IPS DF 19.7 (cell line): Measurements from ENCODE around the gene ARPC5L.
"Not testable (repeated sequence)": the region's sequence is repeated elsewhere in the genome, so short reads cannot be mapped to it uniquely, and the experiment has no call there.

Source experiments
- DNase-seq: peaks from one replicate; pipeline ENCODE4 v3.0.0-alpha.2; 2013; ENCODE audit warnings: low read depth, low spot score

ARPC5L gene

DNA sequence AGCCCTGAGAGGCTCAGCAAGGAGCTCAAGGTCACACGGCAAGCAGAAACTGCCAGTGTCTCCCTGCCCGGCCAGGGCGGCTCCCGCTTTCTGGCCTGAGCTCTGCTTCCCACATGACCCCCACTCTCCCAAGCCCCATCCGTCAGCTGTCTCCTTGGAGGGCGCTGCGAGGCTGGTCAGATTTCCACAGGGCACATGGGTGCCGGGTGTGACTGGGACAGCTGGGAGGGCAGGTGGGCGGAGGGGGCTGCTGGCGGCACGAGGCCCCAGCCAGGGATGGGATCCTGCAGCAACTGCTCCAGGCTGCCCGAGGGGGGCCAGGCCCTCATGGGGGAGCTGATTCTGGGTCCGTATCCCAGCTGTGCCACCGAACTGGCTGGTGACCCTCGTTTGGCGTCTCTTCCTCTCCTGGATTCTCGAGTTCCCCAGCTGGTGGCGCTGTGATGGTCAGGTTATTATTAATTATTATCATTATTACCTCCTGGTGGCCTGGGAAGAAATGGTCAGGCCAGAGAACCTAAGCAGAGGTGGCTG lies 21.6 kb upstream of the ARPC5L start:
- no peak for DNase-seq

DNA sequence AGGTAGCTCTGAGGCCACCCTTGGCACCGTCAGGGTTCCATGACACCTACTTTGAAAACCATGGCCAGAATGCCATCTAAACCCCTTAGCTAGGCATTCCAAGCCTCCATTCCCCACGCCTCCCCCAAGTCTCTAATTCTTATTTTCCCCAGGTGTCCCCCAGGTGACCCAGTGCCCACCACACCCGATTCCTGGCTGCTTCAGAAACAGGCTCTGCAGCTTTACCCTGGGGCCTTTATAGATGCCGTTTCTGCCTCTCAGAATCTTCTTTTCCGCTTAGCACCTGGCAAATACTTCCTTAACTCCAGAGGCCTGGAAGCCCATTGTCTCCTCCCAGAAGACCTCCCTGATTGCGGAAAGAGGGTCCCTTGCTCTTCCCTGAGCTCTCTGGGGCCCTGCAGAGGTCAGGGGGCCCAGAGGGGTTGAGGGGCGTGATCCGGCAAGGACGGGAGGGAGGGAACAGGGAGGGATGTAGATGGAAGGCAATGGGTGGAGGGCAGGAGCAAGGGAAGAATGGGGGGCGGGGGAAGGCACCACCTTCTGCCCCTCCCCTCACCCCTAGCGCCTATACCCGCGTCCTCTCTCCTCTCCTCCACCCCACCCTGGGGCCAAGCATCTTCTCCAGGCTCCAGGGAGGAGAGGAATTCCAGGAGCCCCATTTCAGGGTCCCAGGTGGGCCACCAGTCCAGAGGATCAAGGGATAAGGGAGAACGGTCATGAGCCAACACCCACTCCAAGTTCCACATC lies 20.7 kb upstream of the ARPC5L start:
- DNase-seq: no peak

DNA sequence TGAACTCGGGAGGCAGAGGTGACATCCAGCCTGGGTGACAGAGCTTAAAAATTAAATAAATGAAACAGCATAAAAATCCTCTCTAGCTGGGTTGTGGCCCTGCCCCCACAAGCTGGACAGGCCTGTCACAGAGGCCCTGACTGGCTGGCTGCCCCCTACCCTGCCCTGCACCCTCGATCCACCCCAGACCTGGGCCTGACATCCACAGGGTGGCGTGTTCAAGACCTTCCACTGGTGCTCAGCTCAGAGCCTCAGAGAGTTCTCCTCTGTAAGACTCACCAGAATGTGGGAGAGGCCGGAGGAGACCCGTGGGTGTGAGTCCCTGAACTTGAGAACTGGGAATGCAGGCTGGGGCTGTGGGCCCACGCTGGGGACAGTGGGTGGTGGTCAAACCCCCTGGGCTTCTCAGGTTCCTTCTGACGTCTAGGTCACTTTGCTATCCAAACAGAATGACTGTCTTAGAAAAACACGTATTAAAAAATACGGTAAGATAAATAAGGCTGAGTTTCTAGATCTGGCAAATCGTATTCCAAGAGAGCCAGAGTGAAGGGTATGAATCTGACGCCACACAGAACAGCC lies 18.4 kb upstream of the ARPC5L start:
- no peak for DNase-seq

DNA sequence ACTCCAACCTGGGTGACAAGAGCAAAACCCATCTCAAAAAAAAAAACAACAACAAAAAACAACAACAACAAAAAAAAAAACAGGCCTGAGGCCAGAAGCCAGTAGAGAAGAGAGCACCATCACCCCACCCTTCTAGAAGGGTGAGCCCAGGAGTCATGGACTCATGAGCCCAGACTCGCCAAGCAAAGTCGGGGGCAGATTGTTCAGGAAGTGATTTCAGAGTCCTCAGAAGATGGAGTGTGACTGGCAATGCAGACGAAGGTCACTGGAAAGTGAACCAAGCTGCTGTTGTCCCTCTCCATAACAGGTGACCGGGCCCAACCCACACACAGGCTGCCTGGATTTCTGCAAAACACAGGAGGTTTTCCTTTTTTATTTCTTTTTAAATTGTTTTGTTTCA lies 17.6 kb upstream of the ARPC5L start:
- DNase-seq: no peak

DNA sequence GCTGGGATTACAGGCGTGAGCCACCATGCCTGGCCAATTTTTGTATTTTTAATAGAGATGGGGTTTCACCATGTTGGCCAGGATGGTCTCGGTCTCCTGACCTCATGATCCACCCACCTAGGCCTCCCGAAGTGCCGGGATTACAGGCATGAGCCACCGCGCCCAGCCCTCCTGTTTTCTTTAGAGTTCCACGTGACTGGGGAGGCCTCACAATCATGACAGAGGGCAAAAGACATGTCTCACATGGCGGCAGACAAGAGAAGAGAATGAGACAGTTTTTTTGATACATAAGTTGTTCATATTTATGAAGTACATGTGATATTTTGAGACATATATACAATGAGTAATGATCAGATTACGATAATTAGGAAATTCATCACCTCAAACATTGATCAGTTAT lies 15.5 kb upstream of the ARPC5L start:
- not testable (repeated sequence) for DNase-seq

DNA sequence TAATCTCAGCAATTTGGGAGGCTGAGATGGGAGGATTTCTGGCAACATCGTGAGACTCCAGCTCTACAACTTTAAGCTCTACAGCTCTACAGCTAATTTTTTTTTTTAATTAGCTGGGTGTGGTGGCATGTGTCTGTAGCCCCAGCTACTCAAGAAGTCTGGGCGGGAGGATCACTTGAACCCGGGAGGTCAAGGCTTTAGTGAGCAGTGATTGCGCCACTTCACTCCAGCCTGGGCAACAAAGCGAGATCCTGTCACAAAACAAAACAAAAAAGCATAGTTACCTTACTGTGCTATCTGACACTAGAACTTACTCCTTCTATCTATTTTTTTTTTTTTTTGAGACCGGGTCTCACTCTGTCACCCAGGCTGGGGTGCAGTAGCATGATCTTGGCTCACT lies 15.0 kb upstream of the ARPC5L start:
- no peak for DNase-seq

DNA sequence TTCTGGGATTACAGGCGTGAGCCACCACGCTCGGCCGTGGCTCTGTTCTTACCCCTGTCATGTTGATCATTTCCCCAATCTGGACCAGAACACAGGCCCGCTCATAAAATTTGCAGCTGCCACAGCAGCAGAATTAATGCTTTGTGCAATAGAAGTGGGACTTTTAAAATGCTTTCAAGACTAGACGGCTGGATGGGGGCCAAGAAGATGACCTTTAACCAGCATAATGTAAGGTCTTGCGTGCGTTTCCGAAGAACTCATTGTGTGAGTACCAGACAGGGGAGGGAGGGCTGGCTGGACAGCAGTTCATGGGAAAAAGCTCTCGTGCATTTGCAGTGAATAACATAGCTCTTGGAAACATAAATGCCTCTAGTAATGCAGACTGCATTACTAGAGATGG lies 12.1 kb upstream of the ARPC5L start:
- no peak for DNase-seq

DNA sequence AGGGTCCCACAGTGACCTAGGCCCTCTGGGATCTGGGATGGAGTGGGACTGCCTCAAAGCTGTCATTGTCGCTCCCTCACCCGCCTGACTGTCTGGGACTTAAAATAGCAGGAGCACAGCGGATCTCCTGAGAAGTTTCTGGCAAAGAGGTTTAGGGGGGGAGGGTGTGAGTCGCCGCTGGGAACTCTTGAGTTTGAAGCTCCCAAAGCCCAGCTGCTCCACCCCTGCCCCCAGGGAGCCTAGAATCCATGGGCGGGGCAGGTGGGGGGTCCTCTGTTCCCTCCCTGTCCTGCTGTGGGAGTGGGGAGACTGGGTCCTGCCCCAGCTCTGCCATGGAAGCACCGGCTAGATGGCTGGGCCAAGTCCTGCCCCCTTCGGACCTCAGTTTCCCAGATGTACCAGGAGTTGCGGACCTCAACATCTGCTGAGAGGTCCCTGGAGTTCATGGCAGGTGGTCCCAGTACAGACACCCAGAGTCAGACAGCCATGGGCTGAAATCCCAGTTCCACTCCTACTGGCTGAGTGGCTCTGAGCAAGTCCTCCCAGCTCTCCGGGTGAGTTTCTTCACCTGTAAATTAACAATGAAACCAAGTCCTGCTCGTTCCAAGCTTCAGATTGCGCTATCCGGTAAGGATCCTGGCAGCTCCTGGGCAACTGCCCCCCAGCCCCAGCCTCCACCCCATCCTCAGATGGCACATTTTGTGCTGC lies 9.7 kb upstream of the ARPC5L start:
- no peak for DNase-seq

DNA sequence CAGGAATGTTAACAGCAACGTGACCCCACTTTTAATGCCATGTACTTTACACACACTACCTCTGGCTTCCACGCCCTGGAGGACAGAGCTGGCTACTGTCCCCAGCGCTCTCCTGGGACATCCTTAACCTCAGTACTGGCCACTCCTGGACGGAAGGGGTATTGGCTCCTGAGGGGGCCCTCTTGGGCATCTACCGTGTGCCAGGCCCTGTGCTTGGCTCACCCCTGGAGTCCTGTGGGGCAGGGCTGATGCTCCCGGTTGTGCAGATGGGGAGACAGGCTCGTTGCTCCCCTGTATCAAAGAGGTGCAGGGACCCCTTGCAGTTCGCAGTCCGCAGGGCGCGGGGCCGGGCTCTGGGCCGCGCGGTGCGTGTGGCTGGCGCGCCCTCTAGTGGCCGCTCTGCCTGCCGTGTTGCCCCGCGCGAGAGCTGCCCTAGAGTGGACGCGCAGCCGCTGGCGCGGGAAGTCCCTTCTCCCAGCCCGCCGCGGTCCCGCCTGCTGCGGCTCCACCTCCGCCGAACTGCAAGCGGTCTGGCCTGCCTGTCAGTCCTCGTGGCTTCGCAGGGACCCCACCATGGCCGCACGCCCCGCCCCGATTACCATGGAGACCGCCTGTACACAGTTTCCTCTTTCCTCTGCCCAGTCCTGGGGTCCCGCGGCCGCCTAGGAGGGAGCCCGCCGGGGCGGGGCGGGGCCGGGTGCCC lies 8.9 kb upstream of the ARPC5L start, which contains the start of gene WDR38:
WDR38 (plus strand) TSS at position 632 of the 703 bp plus-strand sequence. CDS start 72 bp downstream, outside the sequence.
- DNase-seq: peak; percentile 52

DNA sequence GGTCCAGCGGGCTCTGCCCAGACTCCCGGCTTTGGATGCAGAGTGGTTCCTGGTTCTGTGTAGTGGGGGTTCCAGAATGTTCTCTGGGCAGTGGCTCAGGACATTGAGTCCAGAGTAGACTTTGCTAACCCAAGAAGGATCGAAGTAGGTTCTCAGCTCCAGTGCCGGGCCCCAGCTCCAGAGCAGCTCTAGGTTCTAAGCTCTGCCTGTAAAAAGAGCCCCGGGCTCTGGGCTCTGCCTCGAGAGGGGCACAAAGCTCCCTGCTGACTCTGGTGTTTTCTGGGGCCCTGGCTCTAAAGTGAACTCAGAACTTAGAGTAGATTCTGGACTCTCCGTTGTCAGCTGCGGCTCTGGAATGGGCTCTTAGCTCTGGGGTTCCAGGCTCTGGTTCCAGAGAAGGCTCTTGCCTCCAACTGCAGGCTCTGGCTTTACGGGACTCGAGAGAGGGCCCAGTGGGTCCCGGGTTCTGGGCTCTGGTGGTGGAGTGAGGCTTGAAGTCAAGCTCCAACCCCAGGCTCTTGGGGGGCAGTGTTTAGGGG lies 8.3 kb upstream of the ARPC5L start:
- DNase-seq: no peak

DNA sequence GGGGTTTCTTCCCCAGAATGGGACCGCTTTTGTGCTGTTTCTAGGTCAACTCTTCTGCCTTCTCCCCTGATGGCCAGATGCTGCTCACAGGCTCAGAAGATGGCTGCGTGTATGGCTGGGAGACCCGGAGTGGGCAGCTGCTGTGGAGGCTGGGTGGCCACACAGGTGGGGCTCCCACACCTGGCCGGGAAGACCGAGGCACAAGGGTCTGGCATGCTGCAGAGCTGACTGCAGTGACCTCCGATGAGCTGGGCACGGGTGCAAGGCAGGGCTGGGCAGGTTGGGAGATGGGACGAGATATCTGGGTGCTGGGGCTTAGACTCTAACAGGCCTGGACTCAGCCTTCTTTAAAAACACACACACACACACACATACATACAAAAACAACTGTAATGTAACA lies 7.8 kb upstream of the ARPC5L start:
- no peak for DNase-seq

DNA sequence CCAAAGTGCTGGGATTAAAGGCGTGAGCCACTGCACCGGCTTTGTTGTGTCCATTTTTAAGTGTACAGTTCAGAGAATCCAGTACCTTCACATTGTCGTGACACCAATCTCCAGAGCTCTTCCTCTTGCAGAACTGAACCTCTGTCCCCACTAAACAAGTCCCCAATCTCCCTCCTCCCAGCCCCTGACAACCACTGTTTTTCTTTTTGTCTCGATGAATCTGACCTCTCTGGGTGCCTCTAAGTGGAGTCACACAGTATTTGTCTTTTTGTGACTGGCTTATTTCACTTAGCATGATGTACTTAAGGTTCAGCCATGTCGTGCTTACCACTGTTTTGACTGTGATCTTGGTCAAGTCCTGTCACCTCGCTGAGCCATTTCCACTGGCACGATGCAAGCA lies 7.1 kb upstream of the ARPC5L start:
- no peak for DNase-seq

DNA sequence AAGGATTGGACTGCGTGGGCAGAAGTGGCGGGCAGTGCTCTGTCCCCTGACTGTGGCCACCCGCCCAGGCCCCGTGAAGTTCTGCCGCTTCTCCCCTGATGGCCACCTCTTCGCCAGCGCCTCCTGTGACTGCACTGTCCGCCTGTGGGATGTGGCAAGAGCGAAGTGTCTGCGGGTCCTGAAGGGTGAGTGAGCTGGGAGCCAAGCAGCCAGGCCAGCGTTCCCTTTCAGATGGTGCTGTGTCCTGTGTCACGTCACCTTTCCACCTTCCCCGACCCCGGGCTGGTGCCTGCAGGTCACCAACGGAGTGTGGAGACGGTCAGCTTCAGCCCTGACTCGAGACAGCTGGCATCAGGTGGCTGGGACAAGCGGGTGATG lies 6.4 kb upstream of the ARPC5L start:
- DNase-seq: no peak

DNA sequence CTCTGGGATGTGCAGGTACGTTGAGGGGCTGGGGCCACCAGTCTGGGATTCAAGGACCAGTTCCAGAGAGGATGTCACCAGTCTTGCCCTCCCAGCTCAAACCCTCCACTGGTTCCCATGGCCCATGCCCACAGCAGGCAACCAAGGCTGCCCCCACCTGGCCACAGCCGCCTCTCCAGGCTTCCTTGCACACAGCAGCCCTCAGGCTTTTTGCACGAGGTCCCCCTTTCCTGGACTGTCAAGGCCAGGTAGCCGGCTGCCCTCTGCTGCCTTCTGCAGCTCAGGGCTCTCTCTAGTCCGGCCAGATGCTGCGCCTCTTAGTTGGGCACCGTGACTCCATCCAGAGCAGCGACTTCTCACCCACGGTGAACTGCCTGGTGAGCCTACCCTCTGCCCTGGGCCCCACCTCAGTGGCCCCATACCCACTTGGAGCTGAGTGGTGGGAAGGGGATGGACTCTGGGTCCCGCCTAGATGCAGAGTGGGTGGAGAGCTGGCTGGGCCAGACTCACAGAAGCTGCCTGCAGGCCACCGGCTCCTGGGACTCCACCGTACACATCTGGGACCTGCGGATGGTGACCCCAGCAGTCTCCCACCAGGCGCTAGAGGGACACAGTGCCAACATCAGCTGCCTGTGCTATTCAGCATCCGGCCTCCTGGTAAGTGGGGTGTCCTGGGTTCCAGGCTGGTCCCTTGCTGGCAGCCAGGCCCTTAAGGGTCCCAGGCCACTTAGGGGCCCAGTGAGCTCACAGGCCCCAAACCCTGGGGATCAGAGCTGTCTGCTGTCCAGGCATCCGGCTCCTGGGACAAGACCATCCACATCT lies 5.8 kb upstream of the ARPC5L start:
- peak; percentile 40 for DNase-seq

DNA sequence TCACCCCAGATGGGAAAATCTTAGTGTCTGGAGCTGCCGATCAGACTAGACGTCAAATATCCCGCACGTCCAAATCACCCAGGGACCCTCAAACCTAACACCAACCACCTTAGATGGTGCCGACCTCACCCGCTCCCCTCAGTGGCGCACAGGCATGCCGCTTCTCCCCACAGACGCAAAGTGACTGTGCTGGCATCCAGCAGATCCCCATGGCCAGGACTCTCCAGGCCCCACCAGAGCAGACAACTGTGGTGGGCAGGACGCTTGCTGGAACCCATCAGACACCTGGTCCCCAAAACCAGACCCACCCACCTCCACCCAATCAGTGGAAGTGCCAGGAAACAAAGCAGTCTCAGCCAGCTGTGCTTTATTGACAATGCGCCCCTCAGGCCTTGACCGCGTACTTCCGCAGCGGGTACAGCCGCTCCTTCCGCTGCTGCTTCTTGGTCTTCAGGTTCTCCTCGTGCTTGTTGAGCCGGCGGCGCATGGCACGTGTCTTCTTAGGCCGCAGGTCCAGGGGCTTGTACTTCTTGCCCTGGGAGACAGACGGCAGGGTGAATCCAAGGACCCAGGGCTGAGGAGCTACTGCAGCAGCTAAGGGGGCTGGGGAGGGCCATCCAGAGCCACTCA lies 4.3 kb upstream of the ARPC5L start:
- DNase-seq: no peak

DNA sequence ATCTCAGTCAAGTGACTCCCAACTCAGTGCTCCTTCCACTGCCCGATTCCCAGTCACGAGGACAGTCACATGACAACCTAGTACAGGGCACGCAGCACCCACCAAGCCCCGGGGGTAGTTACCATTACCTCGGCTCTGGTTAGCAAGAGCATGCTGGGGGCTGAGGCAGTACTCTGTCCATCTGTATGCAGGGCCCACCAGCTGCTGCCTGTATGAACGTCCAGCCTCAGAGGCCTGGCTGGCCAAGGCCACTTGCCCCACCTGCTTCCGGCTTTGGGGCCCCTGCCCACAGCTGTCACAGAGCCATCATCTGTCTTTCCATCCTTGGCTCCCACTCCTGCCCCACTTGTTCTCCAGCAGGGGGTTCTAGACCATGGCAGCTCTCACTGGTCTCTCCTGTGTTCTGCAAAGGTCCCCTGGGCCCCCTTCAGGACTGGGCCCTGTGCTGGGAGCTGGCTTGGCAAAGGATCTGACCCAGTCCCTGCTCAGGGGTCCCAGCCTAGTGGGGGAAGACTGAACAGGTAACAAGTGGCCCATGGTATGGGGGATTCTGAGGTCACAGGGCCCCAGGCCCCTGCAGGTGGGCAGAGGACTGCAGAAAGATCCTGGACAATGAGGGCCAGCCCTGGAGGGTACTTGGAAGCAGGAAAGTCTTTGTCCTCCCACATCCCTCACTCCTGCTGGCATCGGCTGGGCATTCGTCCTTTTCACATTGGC lies 3.4 kb upstream of the ARPC5L start:
- no peak for DNase-seq

DNA sequence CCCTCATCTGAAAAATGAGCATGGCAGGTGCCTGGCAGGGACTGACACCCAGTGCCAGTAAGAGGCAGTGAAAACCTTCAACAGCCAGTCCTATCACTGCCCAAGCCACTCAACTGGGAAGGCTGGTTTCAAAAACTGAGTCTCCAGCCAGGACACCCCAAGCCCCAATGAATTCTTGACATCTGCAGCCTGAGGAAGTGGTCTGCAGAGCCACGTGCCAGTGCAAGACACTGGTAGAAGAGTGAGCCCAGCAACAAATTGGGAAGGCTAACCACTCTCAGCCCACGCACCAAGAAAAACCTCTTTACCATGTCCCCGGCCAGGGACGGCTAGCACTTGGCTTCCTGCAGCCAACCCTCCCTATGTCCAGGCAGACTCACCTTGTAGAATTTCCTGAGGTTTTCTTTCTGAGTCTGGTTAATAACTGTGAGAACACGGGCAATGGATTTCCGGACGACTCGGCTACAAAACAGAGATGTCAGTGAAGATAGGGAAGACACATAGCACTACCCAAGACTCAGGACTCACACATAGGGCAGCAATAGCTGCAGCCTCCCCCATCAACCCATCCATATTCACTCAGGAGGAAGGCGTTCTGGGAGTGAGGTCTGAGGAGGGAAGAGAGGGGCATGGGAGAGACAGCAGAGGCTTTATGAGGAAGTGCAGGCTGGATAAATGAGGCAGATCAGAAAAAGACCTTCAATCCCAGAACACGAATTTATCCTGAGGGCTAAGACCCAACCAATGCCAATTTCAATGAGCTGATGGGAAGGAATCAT lies 1.9 kb upstream of the ARPC5L start:
- DNase-seq: no peak

DNA sequence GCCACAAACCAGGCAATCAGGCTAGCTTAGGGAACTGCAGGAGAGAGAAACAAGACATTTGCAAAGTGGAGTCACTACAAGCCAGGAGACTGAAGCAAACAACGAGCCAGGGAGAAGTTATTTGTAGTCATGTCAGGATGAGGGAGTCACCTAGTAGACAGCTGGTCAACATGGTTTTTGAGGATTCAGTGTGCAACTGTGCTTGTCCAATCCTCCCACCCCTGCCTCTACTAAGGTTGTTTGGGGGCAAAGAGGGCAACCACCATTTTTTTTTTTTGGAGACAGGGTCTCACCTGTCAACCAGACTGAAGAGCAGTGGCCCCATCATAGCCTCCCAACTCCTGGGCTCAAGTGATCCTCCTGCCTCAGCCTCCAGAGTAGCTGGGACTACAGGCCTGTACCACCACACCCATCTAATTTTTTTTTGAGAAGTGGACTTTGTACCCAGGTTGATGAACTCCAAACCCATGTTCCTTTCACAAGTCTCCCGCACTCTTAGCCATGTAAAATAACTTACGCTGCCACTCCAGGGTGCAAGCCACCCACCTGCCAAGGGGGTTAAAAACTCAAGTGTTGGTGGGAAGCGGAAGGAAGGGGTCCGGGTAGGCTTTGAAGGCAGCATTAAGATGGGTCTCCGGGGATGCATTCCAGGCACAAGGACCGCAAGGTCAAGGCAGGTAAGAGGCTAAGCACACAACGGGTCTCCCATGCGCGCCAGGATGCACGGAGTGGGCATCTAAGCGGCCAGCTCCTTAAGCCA lies 1.2 kb upstream of the ARPC5L start:
- DNase-seq: no peak
